Fibroblast of pulmonary artery (primary cell): ENCODE data around the gene PYGO2.
"Not testable (repeated sequence)": the region's sequence is repeated elsewhere in the genome, so short reads cannot be mapped to it uniquely, and the experiment has no call there.

Experiments
- DNase-seq: peaks from one replicate; pipeline ENCODE4 v3.0.0-alpha.2; 2010; ENCODE audit warnings: low read depth
- H3K4me3 ChIP-seq: replicated peaks from 2 replicates; pipeline ENCODE4 v1.5.1; 2011; ENCODE audit warnings: low read depth, mild to moderate bottlenecking, control low read depth, low read length, moderate library complexity
- CTCF ChIP-seq: IDR thresholded peaks from 2 replicates; pipeline ENCODE4 v1.5.1; 2011; ENCODE audit warnings: mild to moderate bottlenecking, control low read depth, low read length, inconsistent platforms; ENCODE audit errors: missing control alignments

Gene PYGO2

GRCh38 chr1:154983776-154984466 is 22.3 kb upstream of the PYGO2 start:
- no peak for TF ChIP-seq CTCF
- H3K4me3 ChIP-seq = peak overlapping the region; percentile 99
- no peak for DNase-seq

- peak; percentile 100 for DNase-seq
- TF ChIP-seq CTCF = no peak
- peak within 1 kb of the TSS; percentile 99 for H3K4me3 ChIP-seq
Measured at GRCh38 chr1:154982897-154983648, 21.5 kb upstream of the PYGO2 start, which contains the start of gene FLAD1. TSS of gene FLAD1 (plus strand) at chr1:154983344. CDS start at chr1:154983695, 351 bp downstream.

- peak overlapping the region; percentile 99 for H3K4me3 ChIP-seq
- no peak for DNase-seq
- TF ChIP-seq CTCF = no peak
Measured at GRCh38 chr1:154982341-154982740, 20.8 kb upstream of the PYGO2 start.

- DNase-seq = no peak
- no peak overlapping the region for H3K4me3 ChIP-seq
- TF ChIP-seq CTCF = no peak
Measured at GRCh38 chr1:154978360-154978759, 16.8 kb upstream of the PYGO2 start.

- not testable (repeated sequence) for DNase-seq, H3K4me3 ChIP-seq
Measured at GRCh38 chr1:154977762-154978161, 16.2 kb upstream of the PYGO2 start.

- peak; percentile 61 for DNase-seq
- peak overlapping the region; percentile 83 for H3K4me3 ChIP-seq
- TF ChIP-seq CTCF = no peak
Measured at GRCh38 chr1:154975409-154976059, 14.0 kb upstream of the PYGO2 start.

GRCh38 chr1:154974808-154975408 is 13.3 kb upstream of the PYGO2 start:
- peak; percentile 97 for DNase-seq
- TF ChIP-seq CTCF = no peak
- H3K4me3 ChIP-seq = peak overlapping the region; percentile 83
